ENCODE measurements around the gene SPOCD1. TPM values are rescaled to one million over a fixed set of nuclear protein-coding genes. Genes with fewer than 3 reads are reported as not detected.

SPOCD1 gene
- total and polyA plus RNA-seq, 9 donors, result 0.13 to 0.75 (median 0.51) TPM

DNA sequence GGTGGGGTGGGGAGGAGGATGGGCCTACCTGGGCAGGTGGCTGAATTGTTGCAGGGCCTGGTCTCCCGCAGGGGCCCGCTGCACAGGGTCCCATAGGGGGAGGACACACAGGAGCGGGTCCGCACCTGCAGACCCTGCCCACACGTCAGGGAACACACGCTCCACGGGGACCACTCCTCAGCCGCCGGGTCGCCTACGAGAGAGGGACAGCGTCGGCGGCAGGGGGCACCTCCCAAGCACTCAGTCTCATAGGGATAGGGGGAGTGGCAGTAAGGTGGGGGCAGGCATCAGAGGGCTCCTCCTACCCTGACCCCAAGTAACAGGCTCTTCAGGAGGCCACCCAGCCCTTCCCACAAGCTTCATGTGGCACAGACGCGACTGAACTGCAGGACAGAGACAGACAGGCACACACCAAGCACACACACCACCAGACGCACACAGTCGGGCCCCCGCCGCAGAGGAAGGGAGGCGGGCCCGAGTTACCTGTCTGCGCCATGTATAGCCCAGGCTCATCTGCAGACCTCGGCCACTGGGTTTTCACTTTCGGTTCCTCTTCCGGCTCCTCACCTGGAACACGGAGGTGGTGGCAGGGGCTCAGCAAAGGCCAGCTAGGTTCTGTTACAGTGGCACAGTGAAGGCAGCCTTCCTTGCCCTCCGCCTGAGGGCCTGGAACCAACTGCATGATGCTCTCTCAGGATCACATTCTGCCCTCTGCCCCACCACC, 71.5 kb downstream of the SPOCD1 start:
- no peaks in the 10 kb centered on the region for H3K27me3 ChIP-seq (ENCODE audit: control insufficient read depth, insufficient read depth, low read length)
- 87% methylated on average over 20 of the region's 28 CpGs for WGBS (ENCODE audit: insufficient coverage)
- no peak overlapping the region for H3K27ac ChIP-seq (ENCODE audit: low read length)
- H3K9me3 ChIP-seq (replicated peaks; ENCODE audit: control insufficient read depth, low read depth, low read length), result no peaks in the 10 kb centered on the region
- peaks cover 14% of the 10 kb centered on the region for H3K36me3 ChIP-seq (ENCODE audit: control insufficient read depth, insufficient read depth, low read length)
- no peak overlapping the region for H3K4me3 ChIP-seq (ENCODE audit: low read length)
- peaks cover 22% of the 10 kb centered on the region for H3K4me1 ChIP-seq (ENCODE audit: control insufficient read depth, insufficient read depth, low read length)
- no peak for DNase-seq

DNA sequence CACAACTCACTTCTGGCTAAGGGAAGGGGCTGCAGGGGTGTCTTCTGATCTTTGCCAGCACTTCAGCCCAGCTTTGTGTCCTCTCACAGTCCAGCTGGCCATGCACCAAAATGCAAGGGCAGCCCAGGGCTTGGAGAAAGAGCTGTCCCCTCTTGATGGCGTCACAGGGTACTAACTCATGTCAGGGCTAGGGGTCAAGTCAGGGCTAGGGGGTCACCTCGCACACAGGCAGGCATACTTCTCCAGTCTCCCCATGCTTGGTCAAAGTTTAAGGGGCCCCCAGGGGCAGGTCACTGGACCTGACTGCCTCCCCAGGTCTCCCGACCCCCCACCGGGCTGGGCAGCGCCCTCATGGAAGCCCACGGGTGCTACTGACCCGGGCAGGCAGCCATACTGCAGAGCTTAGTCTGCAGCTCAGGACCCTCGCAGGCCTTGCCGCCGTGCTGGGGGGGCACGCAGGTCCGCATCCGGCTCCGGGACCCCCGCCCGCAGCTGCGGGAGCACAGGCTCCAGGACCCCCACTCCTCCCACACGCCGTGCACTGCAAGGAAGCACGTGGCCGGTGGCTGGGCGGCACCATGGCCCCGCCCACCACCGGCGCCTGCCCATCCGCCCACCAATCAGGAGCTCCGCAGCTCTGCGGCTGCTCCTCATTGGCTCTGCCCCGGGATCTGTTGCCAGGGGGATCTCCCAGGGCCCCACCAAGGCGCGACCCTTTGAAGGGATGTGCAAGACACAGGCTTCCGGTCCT, 73.2 kb downstream of the SPOCD1 start:
- Histone ChIP-seq H3K4me3 (ENCODE audit: low read length) (no peak overlapping the region), H3K27ac (ENCODE audit: low read length) (no peak overlapping the region), H3K36me3 (ENCODE audit: control insufficient read depth, insufficient read depth, low read length) (peaks cover 20% of the 10 kb centered on the region), H3K9me3 (replicated peaks; ENCODE audit: control insufficient read depth, low read depth, low read length) (no peaks in the 10 kb centered on the region), H3K4me1 (ENCODE audit: control insufficient read depth, insufficient read depth, low read length) (peaks cover 20% of the 10 kb centered on the region), H3K27me3 (ENCODE audit: control insufficient read depth, insufficient read depth, low read length) (no peaks in the 10 kb centered on the region)
- WGBS (ENCODE audit: insufficient coverage), result 83% methylated on average over 31 of the region's 32 CpGs
- no peak for DNase-seq

Other genes with a start within 250 kb of the SPOCD1 start
- gene TINAGL1, start 239.5 kb downstream of the SPOCD1 start, total RNA-seq, result 31.8 TPM
- 10 to 100 TPM; 19.3 to 31.0 (median 24.9) TPM for gene TINAGL1, start 239.5 kb downstream of the SPOCD1 start, polyA plus RNA-seq (ENCODE audit: insufficient read depth in 1 of 8, insufficient read length in 8 of 8, low replicate concordance in 1 of 8)
- gene HCRTR1, start 198.3 kb downstream of the SPOCD1 start, total RNA-seq, result 0.04 TPM
- under 1 TPM; 0.11 to 0.37 (median 0.21) TPM for gene HCRTR1, start 198.3 kb downstream of the SPOCD1 start, polyA plus RNA-seq (ENCODE audit: insufficient read depth in 1 of 8, insufficient read length in 8 of 8, low replicate concordance in 1 of 8)
- gene PEF1, start 171.1 kb downstream of the SPOCD1 start, total RNA-seq, result 34.2 TPM
- gene PEF1, start 171.1 kb downstream of the SPOCD1 start, polyA plus RNA-seq (ENCODE audit: insufficient read depth in 1 of 8, insufficient read length in 8 of 8, low replicate concordance in 1 of 8), result 10 to 100 TPM; 38.5 to 46.6 (median 42.4) TPM
- gene COL16A1, start 112.0 kb downstream of the SPOCD1 start, total RNA-seq, result 229 TPM
- gene COL16A1, start 112.0 kb downstream of the SPOCD1 start, polyA plus RNA-seq (ENCODE audit: insufficient read depth in 1 of 8, insufficient read length in 8 of 8, low replicate concordance in 1 of 8), result 100 to 1,000 TPM in 7 of 8 donors, 10 to 100 TPM in 1; 96.2 to 245 (median 136) TPM
- gene ADGRB2, start 51.7 kb downstream of the SPOCD1 start, total RNA-seq, result 12.5 TPM
- gene ADGRB2, start 51.7 kb downstream of the SPOCD1 start, polyA plus RNA-seq (ENCODE audit: insufficient read depth in 1 of 8, insufficient read length in 8 of 8, low replicate concordance in 1 of 8), result 10 to 100 TPM; 14.9 to 21.7 (median 20.0) TPM
- 260 TPM for gene PTP4A2, start 122.3 kb upstream of the SPOCD1 start, total RNA-seq
- 100 to 1,000 TPM; 147 to 234 (median 202) TPM for gene PTP4A2, start 122.3 kb upstream of the SPOCD1 start, polyA plus RNA-seq (ENCODE audit: insufficient read depth in 1 of 8, insufficient read length in 8 of 8, low replicate concordance in 1 of 8)
- 60.7 TPM for gene KHDRBS1, start 197.8 kb upstream of the SPOCD1 start, total RNA-seq
- 100 to 1,000 TPM; 125 to 173 (median 146) TPM for gene KHDRBS1, start 197.8 kb upstream of the SPOCD1 start, polyA plus RNA-seq (ENCODE audit: insufficient read depth in 1 of 8, insufficient read length in 8 of 8, low replicate concordance in 1 of 8)

All from muscle of leg (tissue), 11 donors.